H1 (cell line): ENCODE results near the gene ZNF665. TPM values are rescaled to one million over a fixed set of nuclear protein-coding genes. Genes with fewer than 3 reads are reported as not detected.

Experiments used
- CTCF ChIA-PET: fragments of 300-600 bp; sonication (Branson Sonifier 250); formaldehyde crosslinking; loops from one replicate; lab custom pipeline; 2021; ENCODE audit not compliant: partially characterized antibody; lab: Charles Lee
- POLR2A ChIA-PET: fragments of 300-600 bp; sonication (Branson Sonifier 250); formaldehyde crosslinking; loops from one replicate; lab custom pipeline; 2021; ENCODE audit warnings: inconsistent platforms; ENCODE audit not compliant: partially characterized antibody; lab: Charles Lee
- DNase-seq, 2 experiments: peaks; one replicate each; pipeline versions ENCODE4 v3.0.0 to v3.0.0-alpha.2; 2010 to 2022; ENCODE audit warnings: low spot score in 2 of 2, low read depth in 1 of 2, mixed read lengths in 1 of 2
- FAIRE-seq: peaks from 2 replicates; lab custom pipeline; 2011; peaks lifted over from hg19 to GRCh38; lab: Jason Lieb, UNC
- H2AFZ ChIP-seq: 2 replicates; pipeline ENCODE4 v1.8.1; 2012; ENCODE audit warnings: low read length, inconsistent platforms
- H2AK5ac ChIP-seq: 2 replicates; pipeline ENCODE4 v1.6.1; 2013; ENCODE audit warnings: low read depth, low read length
- H2BK120ac ChIP-seq: replicated peaks from 2 replicates; pipeline ENCODE3; 2013; ENCODE audit warnings: low read depth, low read length, inconsistent platforms
- H2BK12ac ChIP-seq: 2 replicates; pipeline ENCODE4 v1.6.1; 2013; ENCODE audit warnings: low read depth, low read length
- H2BK15ac ChIP-seq: 2 replicates; pipeline ENCODE4 v1.6.1; 2013; ENCODE audit warnings: low read length
- H2BK20ac ChIP-seq: 2 replicates; pipeline ENCODE4 v1.6.1; 2013; ENCODE audit warnings: low read length
- H2BK5ac ChIP-seq: 2 replicates; pipeline ENCODE4 v1.6.1; 2013; ENCODE audit warnings: low read depth, low read length
- H3K14ac ChIP-seq: 2 replicates; pipeline ENCODE4 v1.6.1; 2013; ENCODE audit warnings: inconsistent platforms; ENCODE audit not compliant: insufficient read length
- H3K18ac ChIP-seq: 2 replicates; pipeline ENCODE4 v1.6.1; 2013; ENCODE audit warnings: low read length; ENCODE audit errors: extremely low read depth
- H3K23ac ChIP-seq: 2 replicates; pipeline ENCODE4 v1.6.1; 2013; ENCODE audit warnings: inconsistent platforms; ENCODE audit not compliant: insufficient read length
- H3K23me2 ChIP-seq: 2 replicates; pipeline ENCODE4 v1.6.1; 2013; ENCODE audit warnings: low read depth, low read length
- H3K27ac ChIP-seq: 2 replicates; pipeline ENCODE4 v1.6.1; 2011; ENCODE audit warnings: low read depth, low read length, inconsistent platforms
- H3K27me3 ChIP-seq, 4 experiments: replicated peaks in 1 of 4; 1 replicate in 1 of 4; 2 replicates in 3 of 4; pipeline versions ENCODE4 v1.6.1 to v1.8.1; 2011 to 2013; ENCODE audit warnings: low read length in 3 of 4, mild to moderate bottlenecking in 3 of 4, inconsistent platforms in 2 of 4, mixed read lengths in 2 of 4, moderate library complexity in 1 of 4; ENCODE audit not compliant: control insufficient read depth in 3 of 4, insufficient read depth in 3 of 4; ENCODE audit errors: extremely low read depth in 1 of 4
- H3K36me3 ChIP-seq, 4 experiments: 2 replicates each; pipeline versions ENCODE4 v1.6.1 to v1.8.1; 2011 to 2013; ENCODE audit warnings: mild to moderate bottlenecking in 4 of 4, low read length in 3 of 4, moderate library complexity in 2 of 4, control low read depth in 1 of 4, inconsistent platforms in 1 of 4; ENCODE audit not compliant: insufficient read depth in 4 of 4, control insufficient read depth in 2 of 4
- H3K4ac ChIP-seq: replicated peaks from 2 replicates; pipeline ENCODE3; 2013; ENCODE audit warnings: low read length, low read depth, mixed read lengths, inconsistent platforms; ENCODE audit not compliant: insufficient read length
- H3K4me1 ChIP-seq, 4 experiments: replicated peaks in 1 of 4; 1 replicate in 1 of 4; 2 replicates in 3 of 4; pipeline versions ENCODE4 v1.6.1 to v1.8.1; 2011 to 2013; ENCODE audit warnings: low read length in 3 of 4, inconsistent platforms in 2 of 4, mixed read lengths in 1 of 4; ENCODE audit not compliant: insufficient read depth in 4 of 4, control insufficient read depth in 3 of 4
- H3K4me2 ChIP-seq, 2 experiments: 2 replicates each; pipeline versions ENCODE4 v1.6.1 to v1.8.1; 2011 to 2013; ENCODE audit warnings: low read depth in 2 of 2, low read length in 2 of 2, control low read depth in 1 of 2, inconsistent platforms in 1 of 2, mild to moderate bottlenecking in 1 of 2; ENCODE audit not compliant: insufficient read depth in 1 of 2
- H3K4me3 ChIP-seq, 4 experiments: fragments of 200-600, 300-600 bp in 1 of 4; sonication (generic), shearing (Covaris generic), sonication (Bioruptor Twin) in 1 of 4; 2 replicates each; pipeline versions ENCODE4 v1.5.1 to v1.8.1; 2011 to 2016; ENCODE audit warnings: low read length in 4 of 4, low read depth in 3 of 4, control low read depth in 2 of 4, inconsistent platforms in 2 of 4, mild to moderate bottlenecking in 2 of 4, mixed read lengths in 1 of 4, moderate library complexity in 1 of 4; ENCODE audit not compliant: insufficient read depth in 2 of 4; ENCODE audit errors: extremely low read depth in 1 of 4
- H3K56ac ChIP-seq: replicated peaks from 2 replicates; pipeline ENCODE3; 2013; ENCODE audit warnings: low read depth, mild to moderate bottlenecking, mixed read lengths, low read length, inconsistent platforms; ENCODE audit not compliant: insufficient read length
- H3K79me1 ChIP-seq: 2 replicates; pipeline ENCODE4 v1.6.1; 2013; ENCODE audit warnings: low read depth, low read length, control low read depth
- H3K79me2 ChIP-seq, 2 experiments: 2 replicates each; pipeline versions ENCODE4 v1.6.1 to v1.8.1; 2012 to 2013; ENCODE audit warnings: low read length in 2 of 2, mild to moderate bottlenecking in 2 of 2, inconsistent platforms in 1 of 2; ENCODE audit not compliant: insufficient read depth in 2 of 2, control insufficient read depth in 1 of 2
- H3K9ac ChIP-seq, 4 experiments: replicated peaks in 1 of 4; 1 replicate in 1 of 4; 2 replicates in 3 of 4; pipeline versions ENCODE4 v1.6.1 to v1.8.1; 2011 to 2013; ENCODE audit warnings: low read depth in 3 of 4, low read length in 3 of 4, control low read depth in 2 of 4, mild to moderate bottlenecking in 2 of 4, moderate library complexity in 2 of 4, inconsistent platforms in 1 of 4; ENCODE audit errors: extremely low read depth in 1 of 4
- H3K9me3 ChIP-seq, 2 experiments: 2 replicates each; pipeline versions ENCODE4 v1.6.1 to v1.8.1; 2012 to 2013; ENCODE audit warnings: mild to moderate bottlenecking in 2 of 2, moderate library complexity in 2 of 2, control low read depth in 1 of 2, inconsistent platforms in 1 of 2, low read depth in 1 of 2, low read length in 1 of 2, mixed read lengths in 1 of 2; ENCODE audit not compliant: insufficient read depth in 2 of 2
- H4K20me1 ChIP-seq, 2 experiments: replicated peaks in 1 of 2; 2 replicates each; pipeline versions ENCODE3 to v1.8.1; 2011 to 2013; ENCODE audit warnings: inconsistent platforms in 2 of 2, low read length in 2 of 2, mild to moderate bottlenecking in 1 of 2; ENCODE audit not compliant: insufficient read depth in 2 of 2, control insufficient read depth in 1 of 2
- H4K5ac ChIP-seq: 2 replicates; pipeline ENCODE4 v1.6.1; 2013; ENCODE audit warnings: low read length, low read depth, mixed read lengths, inconsistent platforms; ENCODE audit not compliant: insufficient read length
- H4K8ac ChIP-seq: 2 replicates; pipeline ENCODE4 v1.8.0; 2013; ENCODE audit warnings: mild to moderate bottlenecking, moderate library complexity, low read length, inconsistent platforms; ENCODE audit not compliant: insufficient read depth; ENCODE audit errors: extremely low read depth
- H4K91ac ChIP-seq: replicated peaks from 2 replicates; pipeline ENCODE3; 2013; ENCODE audit warnings: low read length, mixed read lengths, inconsistent platforms; ENCODE audit not compliant: insufficient read length
- SIX5 ChIP-seq: IDR thresholded peaks from 2 replicates; pipeline ENCODE4 v1.6.1; 2011; ENCODE audit warnings: mild to moderate bottlenecking, low read depth, low read length
- YY1 ChIP-seq: IDR thresholded peaks from 2 replicates; pipeline ENCODE4 v1.6.1; 2011; ENCODE audit warnings: low read depth, mild to moderate bottlenecking, low read length
- ZNF274 ChIP-seq: IDR thresholded peaks from 2 replicates; pipeline ENCODE4 v1.7.0; 2012; ENCODE audit warnings: low read length, borderline replicate concordance; ENCODE audit errors: extremely low read depth
- WGBS, 2 experiments: shearing (Covaris generic) in 1 of 2; methylation state at CpG; one replicate each; pipeline versions ENCODE4 v1.1.6 to v1.1.7; 2013 to 2015; ENCODE audit warnings: low lambda C conversion rate in 2 of 2, mixed read lengths in 2 of 2, inconsistent platforms in 1 of 2, low coverage in 1 of 2, missing lambda C conversion rate in 1 of 2; ENCODE audit not compliant: insufficient replicate concordance in 2 of 2, insufficient coverage in 1 of 2, insufficient read length in 1 of 2; ENCODE audit errors: extremely low coverage in 1 of 2, missing lambda C conversion rate in 1 of 2; 5-methylcytosine and 5-hydroxymethylcytosine counted together
- polyA plus RNA-seq, 7 experiments: library from polyadenylated mRNA; depleted of rRNA in 3 of 7; stranded (reverse) in 5 of 7; unstranded in 2 of 7; fragments of >200 nt in 5 of 7; fragments of 200-250 nt in 2 of 7; gene quantifications; 1 replicate in 5 of 7; 2 replicates in 1 of 7; 4 replicates in 1 of 7; pipeline versions ENCODE4 v1.2.1 to v1.2.3, GENCODE V29; 2011 to 2013; ENCODE audit warnings: missing spikeins in 2 of 7, mixed read lengths in 2 of 7
- total RNA-seq: library from RNA; stranded (reverse); fragmentation: NEBNext Ultra II Directional; extraction: Animal tissue kit (Norgen Biotek cat#: 25700); gene quantifications from 2 replicates; pipeline ENCODE4 v1.2.1, GENCODE V29; 2021

Gene ZNF665
- total and polyA plus RNA-seq, 2 of the 8 experiments (the other 6 are each of a cell fraction or from before 2014, with no cell fraction given) = 2.4 to 6.4 TPM

GRCh38 chr19:53140351-53140750, 52.8 kb downstream of the ZNF665 start:
- H2BK15ac ChIP-seq = no peak overlapping the region
- H3K23me2 ChIP-seq = no peaks in the 10 kb centered on the region
- 93% methylated on average over 4 of the region's 4 CpGs; no CpG with 5 or more reads in 1 of the 2 experiments for WGBS, 2 experiments
- TF ChIP-seq YY1 (no peak), SIX5 (no peak), ZNF274 (peak; percentile 30; the same call in 1 of the 2 replicates)
- TF ChIP-seq, all 59 proteins: peak for 1
- H3K23ac ChIP-seq = no peak overlapping the region
- POLR2A ChIA-PET = no interaction called here
- H4K20me1 ChIP-seq = no peaks in the 10 kb centered on the region
- no peak overlapping the region for H3K18ac ChIP-seq
- peaks cover 44 to 46% of the 10 kb centered on the region in 2 experiments for H3K9me3 ChIP-seq
- no peak overlapping the region for H4K91ac ChIP-seq
- H2BK120ac ChIP-seq = no peak overlapping the region
- H3K4me3 ChIP-seq = no peak overlapping the region
- H3K36me3 ChIP-seq = peaks cover 5 to 46% (median 30%) of the 10 kb centered on the region in 4 experiments
- no peak overlapping the region for H2AK5ac ChIP-seq
- no peak overlapping the region for H4K8ac ChIP-seq
- no peak overlapping the region for H4K5ac ChIP-seq
- no peaks in the 10 kb centered on the region for H3K4me1 ChIP-seq
- CTCF ChIA-PET = no interaction called here
- no peaks in the 10 kb centered on the region for H3K79me1 ChIP-seq
- no peaks in the 10 kb centered on the region for H3K27me3 ChIP-seq
- H3K9ac ChIP-seq = no peak overlapping the region
- H3K14ac ChIP-seq = no peak overlapping the region
- H3K27ac ChIP-seq = no peak overlapping the region
- no peak overlapping the region for H3K4me2 ChIP-seq
- H2BK12ac ChIP-seq = no peak overlapping the region
- no peak overlapping the region for H3K4ac ChIP-seq
- H2BK5ac ChIP-seq = no peak overlapping the region
- H3K56ac ChIP-seq = no peak overlapping the region
- no peak overlapping the region for H2AFZ ChIP-seq
- H3K79me2 ChIP-seq = no peaks in the 10 kb centered on the region
- H2BK20ac ChIP-seq = no peak overlapping the region
- FAIRE-seq (no peak), DNase-seq (no peak)
